A673 (cell line): ENCODE measurements around the gene GAS6. TPM values are rescaled to one million over a fixed set of nuclear protein-coding genes. Genes with fewer than 3 reads are reported as not detected.

Experiments
- BruUV-seq: library from RNA; stranded (reverse); fragments of 400-500 nt; replicated peaks from 2 replicates; lab custom pipeline; 2021; lab: Mats Ljungman, UMichigan
- CTCF ChIA-PET: fragments of 300-600 bp; sonication (Branson Sonifier 250); formaldehyde crosslinking; loops from one replicate; lab custom pipeline; 2022; ENCODE audit warnings: antibody characterized with exemption; lab: Charles Lee
- POLR2A ChIA-PET: fragments of 300-600 bp; sonication (Branson Sonifier 250); formaldehyde crosslinking; loops from one replicate; lab custom pipeline; 2022; ENCODE audit warnings: antibody characterized with exemption; ENCODE audit not compliant: low non-redundant PET; lab: Charles Lee
- DNase-seq: peaks from one replicate; pipeline ENCODE4 v3.0.0-alpha.2; 2015; ENCODE audit warnings: low spot score
- H3K27ac ChIP-seq: fragments of 200-600 bp; sonication (generic); 2 replicates; pipeline ENCODE4 v1.5.1; 2016; ENCODE audit warnings: mixed run types, low read depth, mild to moderate bottlenecking, mixed read lengths, antibody characterized with exemption, low read length; ENCODE audit not compliant: poor library complexity, severe bottlenecking
- H3K27me3 ChIP-seq: fragments of 200-600 bp; sonication (generic); replicated peaks from 2 replicates; pipeline ENCODE4 v1.6.1; 2017; ENCODE audit warnings: mixed run types, low read depth, mild to moderate bottlenecking, mixed read lengths, antibody characterized with exemption, low read length; ENCODE audit not compliant: insufficient read depth, poor library complexity
- H3K36me3 ChIP-seq: fragments of 200-600 bp; sonication (generic); 2 replicates; pipeline ENCODE4 v1.6.1; 2016; ENCODE audit warnings: mixed run types, mild to moderate bottlenecking, mixed read lengths, antibody characterized with exemption, low read length; ENCODE audit not compliant: insufficient read depth, poor library complexity, severe bottlenecking
- H3K4me1 ChIP-seq: fragments of 200-600 bp; sonication (generic); 2 replicates; pipeline ENCODE4 v1.6.1; 2017; ENCODE audit warnings: mixed run types, mild to moderate bottlenecking, mixed read lengths, antibody characterized with exemption, low read length; ENCODE audit not compliant: insufficient read depth, poor library complexity, severe bottlenecking
- H3K4me3 ChIP-seq: fragments of 200-600 bp; sonication (generic); 2 replicates; pipeline ENCODE4 v1.5.1; 2016; ENCODE audit warnings: low read depth, mixed run types, mild to moderate bottlenecking, mixed read lengths, low read length; ENCODE audit not compliant: poor library complexity, severe bottlenecking
- H3K9me3 ChIP-seq: fragments of 200-600 bp; sonication (generic); 2 replicates; pipeline ENCODE4 v1.6.1; 2016; ENCODE audit warnings: mixed run types, low read depth, mild to moderate bottlenecking, mixed read lengths, antibody characterized with exemption, low read length; ENCODE audit not compliant: poor library complexity, severe bottlenecking
- CTCF ChIP-seq: fragments of 300-800, 200-600 bp; sonication (generic); conservative IDR thresholded peaks from 2 replicates; pipeline ENCODE4 v1.5.1; 2017; ENCODE audit warnings: low read depth, mild to moderate bottlenecking, antibody characterized with exemption, low read length, moderate library complexity, mixed read lengths
- EZH2 ChIP-seq: fragments of 200-600 bp; sonication (generic); IDR thresholded peaks from 2 replicates; pipeline ENCODE4 v1.6.1; 2017; ENCODE audit warnings: borderline replicate concordance, low read depth, mild to moderate bottlenecking, mixed read lengths, antibody characterized with exemption, low read length; ENCODE audit not compliant: poor library complexity, severe bottlenecking
- intact Hi-C: fragments of 100-400 bp; cut with micrococcal nuclease; formaldehyde crosslinking; loops from one replicate; pipeline ENCODE4 v1.10.0; 2022; ENCODE audit not compliant: unreplicated experiment
- total RNA-seq: library from RNA; stranded (reverse); gene quantifications from 2 replicates; pipeline ENCODE4 v1.2.3, GENCODE V29; 2021

GAS6 gene
- total RNA-seq, 1 experiment from 2014 or later, result 0.67 TPM

DNA sequence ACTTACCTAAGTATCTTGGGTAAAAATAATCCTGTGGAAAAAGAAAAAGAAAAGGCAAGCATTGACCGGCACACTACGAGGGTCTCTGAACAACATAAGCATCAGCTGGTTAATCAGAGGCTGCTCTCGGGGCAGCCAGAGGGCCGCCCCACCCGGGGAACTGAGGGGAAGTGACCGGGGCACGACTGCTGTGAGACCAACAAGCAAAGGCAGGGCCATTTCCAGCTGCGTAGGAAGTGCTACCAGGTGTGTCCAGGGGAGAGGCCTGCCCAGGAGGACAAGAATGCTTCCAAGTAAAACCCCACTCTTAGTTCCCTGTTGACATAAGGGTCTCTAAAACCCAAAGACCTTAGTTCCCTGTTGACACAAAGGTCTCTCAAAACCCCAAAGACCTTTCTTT, 15.9 kb downstream of the GAS6 start:
- Histone ChIP-seq H3K27me3 (no peaks in the 10 kb centered on the region), H3K9me3 (no peaks in the 10 kb centered on the region), H3K4me1 (no peaks in the 10 kb centered on the region), H3K4me3 (no peak overlapping the region), H3K36me3 (no peaks in the 10 kb centered on the region), H3K27ac (no peak overlapping the region)
- TF ChIP-seq CTCF (no peak), EZH2 (no peak)
- BruUV-seq, result no TSS peak
- DNase-seq, result no peak
- intact Hi-C loops, result no loop called here
- ChIA-PET CTCF (no interaction called here), POLR2A (no interaction called here)

- ChIA-PET POLR2A (no interaction called here), CTCF (no interaction called here)
- TF ChIP-seq EZH2 (no peak), CTCF (no peak)
- Histone ChIP-seq H3K36me3 (no peaks in the 10 kb centered on the region), H3K4me3 (no peak overlapping the region), H3K9me3 (no peaks in the 10 kb centered on the region), H3K27ac (no peak overlapping the region), H3K4me1 (no peaks in the 10 kb centered on the region), H3K27me3 (no peaks in the 10 kb centered on the region)
- no peak for DNase-seq
- intact Hi-C loops, result no loop called here
- no TSS peak for BruUV-seq
Measured at GRCh38 chr13:113846636-113847318, 17.1 kb downstream of the GAS6 start.

DNA sequence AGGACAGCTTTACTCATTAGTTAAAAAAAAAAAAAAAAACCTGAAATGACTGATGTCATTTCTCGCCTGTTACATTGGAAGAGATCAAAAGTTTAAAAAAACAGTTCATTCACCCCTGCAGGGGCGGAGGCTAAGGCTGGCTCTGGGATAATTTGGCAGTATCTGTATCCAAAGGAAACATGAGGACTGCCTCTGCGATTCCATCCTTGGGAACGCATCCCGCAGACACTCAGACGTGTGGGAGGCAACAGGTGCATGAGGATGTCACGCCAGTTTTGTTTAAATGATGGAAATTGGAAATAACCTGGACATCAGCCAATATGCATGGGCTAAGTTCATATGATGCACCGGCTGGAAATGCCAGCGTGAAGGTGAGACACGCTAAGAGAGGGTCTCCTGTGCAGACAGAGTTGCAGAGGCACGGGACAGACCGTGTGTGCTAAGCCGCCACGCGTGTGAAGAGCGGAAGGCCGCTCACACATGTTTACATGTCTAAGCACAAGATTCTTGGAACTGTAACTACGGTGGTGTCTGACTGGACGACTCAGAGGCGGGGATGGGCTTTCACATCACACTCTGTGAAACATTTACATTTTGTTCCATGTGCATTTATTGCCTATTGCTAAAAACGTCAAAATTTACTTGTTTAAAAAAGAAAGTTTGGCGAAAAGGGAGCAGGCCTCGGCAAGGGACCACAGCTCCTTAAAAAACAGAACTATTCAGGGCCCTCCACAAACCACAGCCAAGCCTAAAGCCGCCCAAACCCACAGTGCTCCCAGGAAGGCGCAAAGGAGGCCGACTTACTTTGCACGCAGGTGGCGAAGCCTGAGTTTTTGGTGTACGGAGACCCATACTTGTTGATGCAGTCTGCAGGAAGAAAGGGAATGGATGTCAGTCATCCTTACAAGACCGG, 17.9 kb downstream of the GAS6 start:
- intact Hi-C loops, result no loop called here
- H3K27me3 ChIP-seq, result no peaks in the 10 kb centered on the region
- H3K36me3 ChIP-seq, result no peaks in the 10 kb centered on the region
- H3K4me3 ChIP-seq, result no peak overlapping the region
- no peak overlapping the region for H3K27ac ChIP-seq
- H3K4me1 ChIP-seq, result no peaks in the 10 kb centered on the region
- ChIA-PET POLR2A (no interaction called here), CTCF (no interaction called here)
- TF ChIP-seq CTCF (no peak), EZH2 (no peak)
- H3K9me3 ChIP-seq, result no peaks in the 10 kb centered on the region
- BruUV-seq, result no TSS peak
- DNase-seq, result no peak
